ENCODE results near the gene ZNRF2.

- no peak for TF ChIP-seq CTCF (IDR thresholded peaks at IDR 0.05)
- TF ChIP-seq POLR2AphosphoS5 (IDR thresholded peaks at IDR 0.05; ENCODE audit: low read depth, low read length): no peak
- no peak for TF ChIP-seq SIN3A (IDR thresholded peaks at IDR 0.05; ENCODE audit: borderline replicate concordance, insufficient read depth, low read depth, low read length)
- TF ChIP-seq TCF7L2 (IDR thresholded peaks at IDR 0.05; ENCODE audit: low read depth, low read length): no peak
- TF ChIP-seq, protein P1, sequence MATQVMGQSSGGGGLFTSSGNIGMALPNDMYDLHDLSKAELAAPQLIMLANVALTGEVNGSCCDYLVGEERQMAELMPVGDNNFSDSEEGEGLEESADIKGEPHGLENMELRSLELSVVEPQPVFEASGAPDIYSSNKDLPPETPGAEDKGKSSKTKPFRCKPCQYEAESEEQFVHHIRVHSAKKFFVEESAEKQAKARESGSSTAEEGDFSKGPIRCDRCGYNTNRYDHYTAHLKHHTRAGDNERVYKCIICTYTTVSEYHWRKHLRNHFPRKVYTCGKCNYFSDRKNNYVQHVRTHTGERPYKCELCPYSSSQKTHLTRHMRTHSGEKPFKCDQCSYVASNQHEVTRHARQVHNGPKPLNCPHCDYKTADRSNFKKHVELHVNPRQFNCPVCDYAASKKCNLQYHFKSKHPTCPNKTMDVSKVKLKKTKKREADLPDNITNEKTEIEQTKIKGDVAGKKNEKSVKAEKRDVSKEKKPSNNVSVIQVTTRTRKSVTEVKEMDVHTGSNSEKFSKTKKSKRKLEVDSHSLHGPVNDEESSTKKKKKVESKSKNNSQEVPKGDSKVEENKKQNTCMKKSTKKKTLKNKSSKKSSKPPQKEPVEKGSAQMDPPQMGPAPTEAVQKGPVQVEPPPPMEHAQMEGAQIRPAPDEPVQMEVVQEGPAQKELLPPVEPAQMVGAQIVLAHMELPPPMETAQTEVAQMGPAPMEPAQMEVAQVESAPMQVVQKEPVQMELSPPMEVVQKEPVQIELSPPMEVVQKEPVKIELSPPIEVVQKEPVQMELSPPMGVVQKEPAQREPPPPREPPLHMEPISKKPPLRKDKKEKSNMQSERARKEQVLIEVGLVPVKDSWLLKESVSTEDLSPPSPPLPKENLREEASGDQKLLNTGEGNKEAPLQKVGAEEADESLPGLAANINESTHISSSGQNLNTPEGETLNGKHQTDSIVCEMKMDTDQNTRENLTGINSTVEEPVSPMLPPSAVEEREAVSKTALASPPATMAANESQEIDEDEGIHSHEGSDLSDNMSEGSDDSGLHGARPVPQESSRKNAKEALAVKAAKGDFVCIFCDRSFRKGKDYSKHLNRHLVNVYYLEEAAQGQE (IDR thresholded peaks at IDR 0.05; ENCODE audit: insufficient read depth in 1 of 2, low read depth in 2 of 2, low read length in 1 of 2): no peak
Observed at GRCh38 chr7:30251708-30252329, 32.6 kb upstream of the ZNRF2 start.

All from Panc1 (cell line).